Measurements from ENCODE around the gene NR2F2. TPM values are rescaled to one million over a fixed set of nuclear protein-coding genes. Genes with fewer than 3 reads are reported as not detected.

Gene NR2F2
- total RNA-seq, 1 donor from 2014 or later, result 19.1 TPM

- DNase-seq (ENCODE audit: low read depth), result no peak
- Histone ChIP-seq H3K36me3 (ENCODE audit: control insufficient read depth, insufficient read depth, low read length) (no peaks in the 10 kb centered on the region), H3K4me3 (ENCODE audit: low read depth, low read length) (no peak overlapping the region), H3K27me3 (ENCODE audit: control insufficient read depth, insufficient read depth, low read length) (no peaks in the 10 kb centered on the region)
- no peak for TF ChIP-seq CTCF (IDR thresholded peaks at IDR 0.05; ENCODE audit: insufficient read depth, low read length, poor library complexity, severe bottlenecking)
Observed at GRCh38 chr15:96293441-96293840, 37.1 kb upstream of the NR2F2 start.

- H3K4me3 ChIP-seq (ENCODE audit: low read depth, low read length), result no peak overlapping the region
- TF ChIP-seq CTCF (IDR thresholded peaks at IDR 0.05; ENCODE audit: insufficient read depth, low read length, poor library complexity, severe bottlenecking), result no peak
- no peak for DNase-seq (ENCODE audit: low read depth)
- H3K36me3 ChIP-seq (ENCODE audit: control insufficient read depth, insufficient read depth, low read length), result no peaks in the 10 kb centered on the region
- no peaks in the 10 kb centered on the region for H3K27me3 ChIP-seq (ENCODE audit: control insufficient read depth, insufficient read depth, low read length)
Observed at GRCh38 chr15:96294766-96295165, 35.7 kb upstream of the NR2F2 start.

GRCh38 chr15:96296264-96296663 lies 34.2 kb upstream of the NR2F2 start:
- no peak for DNase-seq (ENCODE audit: low read depth)
- Histone ChIP-seq H3K4me3 (ENCODE audit: low read depth, low read length) (no peak overlapping the region), H3K36me3 (ENCODE audit: control insufficient read depth, insufficient read depth, low read length) (no peaks in the 10 kb centered on the region), H3K27me3 (ENCODE audit: control insufficient read depth, insufficient read depth, low read length) (no peaks in the 10 kb centered on the region)
- TF ChIP-seq CTCF (IDR thresholded peaks at IDR 0.05; ENCODE audit: insufficient read depth, low read length, poor library complexity, severe bottlenecking), result no peak

GRCh38 chr15:96297783-96298182 lies 32.7 kb upstream of the NR2F2 start:
- Histone ChIP-seq H3K4me3 (ENCODE audit: low read depth, low read length) (no peak overlapping the region), H3K36me3 (ENCODE audit: control insufficient read depth, insufficient read depth, low read length) (no peaks in the 10 kb centered on the region), H3K27me3 (ENCODE audit: control insufficient read depth, insufficient read depth, low read length) (no peaks in the 10 kb centered on the region)
- no peak for DNase-seq (ENCODE audit: low read depth)
- TF ChIP-seq CTCF (IDR thresholded peaks at IDR 0.05; ENCODE audit: insufficient read depth, low read length, poor library complexity, severe bottlenecking), result no peak

- no peak overlapping the region for H3K4me3 ChIP-seq (ENCODE audit: low read depth, low read length)
- DNase-seq (ENCODE audit: low read depth), result no peak
- TF ChIP-seq CTCF (IDR thresholded peaks at IDR 0.05; ENCODE audit: insufficient read depth, low read length, poor library complexity, severe bottlenecking), result no peak
- no peaks in the 10 kb centered on the region for H3K27me3 ChIP-seq (ENCODE audit: control insufficient read depth, insufficient read depth, low read length)
- H3K36me3 ChIP-seq (ENCODE audit: control insufficient read depth, insufficient read depth, low read length), result no peaks in the 10 kb centered on the region
Observed at GRCh38 chr15:96298217-96298616, 32.3 kb upstream of the NR2F2 start.

- Histone ChIP-seq H3K4me3 (ENCODE audit: low read depth, low read length) (no peak overlapping the region), H3K27me3 (ENCODE audit: control insufficient read depth, insufficient read depth, low read length) (no peaks in the 10 kb centered on the region), H3K36me3 (ENCODE audit: control insufficient read depth, insufficient read depth, low read length) (no peaks in the 10 kb centered on the region)
- TF ChIP-seq CTCF (IDR thresholded peaks at IDR 0.05; ENCODE audit: insufficient read depth, low read length, poor library complexity, severe bottlenecking), result no peak
- no peak for DNase-seq (ENCODE audit: low read depth)
Observed at GRCh38 chr15:96300836-96301235, 29.7 kb upstream of the NR2F2 start.
